WERI-Rb-1 (cell line): Measurements from ENCODE around the gene FANCD2OS.

Experiments used
- DNase-seq: peaks from one replicate; pipeline ENCODE4 v3.0.0-alpha.2; 2020
- H3K27ac ChIP-seq: fragments of 250-450 bp; sonication (Bioruptor Pico); 2 replicates; pipeline ENCODE4 v1.5.1; 2020; ENCODE audit warnings: mild to moderate bottlenecking, moderate library complexity
- H3K27me3 ChIP-seq: fragments of 250-450 bp; sonication (Bioruptor Pico); 2 replicates; pipeline ENCODE4 v1.5.1; 2021; ENCODE audit warnings: mild to moderate bottlenecking, low read depth, moderate library complexity; ENCODE audit not compliant: insufficient read depth, severe bottlenecking
- H3K36me3 ChIP-seq: fragments of 250-450 bp; sonication (Bioruptor Pico); 2 replicates; pipeline ENCODE4 v1.5.1; 2020; ENCODE audit warnings: mild to moderate bottlenecking, moderate library complexity
- H3K4me3 ChIP-seq: 2 replicates; pipeline ENCODE4 v1.5.1; 2011; ENCODE audit warnings: low read depth, mild to moderate bottlenecking, control low read depth, low read length
- H3K9me3 ChIP-seq: fragments of 250-450 bp; sonication (Bioruptor Pico); 2 replicates; pipeline ENCODE4 v1.5.1; 2021; ENCODE audit warnings: mild to moderate bottlenecking, moderate library complexity; ENCODE audit not compliant: severe bottlenecking
- CTCF ChIP-seq: IDR thresholded peaks from 2 replicates; pipeline ENCODE4 v1.5.1; 2011; ENCODE audit warnings: low read depth, mild to moderate bottlenecking, control low read depth, inconsistent platforms, low read length

Gene FANCD2OS

DNA sequence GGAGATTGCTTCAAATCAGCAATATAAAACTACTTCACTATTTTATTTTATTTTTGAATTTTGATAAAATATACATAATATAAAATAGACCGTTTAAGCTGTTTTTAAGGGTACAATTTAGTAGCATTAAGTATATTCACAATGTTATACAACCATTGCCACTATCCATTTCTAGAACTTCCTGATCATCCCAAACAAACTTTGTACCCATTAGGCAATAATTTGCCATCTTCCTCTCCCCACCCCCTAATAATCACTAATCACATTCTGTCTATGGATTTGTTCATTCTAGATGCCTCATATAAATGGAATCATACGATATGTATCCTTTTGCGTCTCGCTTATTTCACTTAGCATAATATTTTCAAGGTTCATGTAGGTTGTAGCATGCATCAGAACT is 53.0 kb downstream of the FANCD2OS start:
- H3K36me3 ChIP-seq, result peaks cover 4% of the 10 kb centered on the region
- no peaks in the 10 kb centered on the region for H3K9me3 ChIP-seq
- DNase-seq, result no peak
- H3K4me3 ChIP-seq, result no peak overlapping the region
- H3K27me3 ChIP-seq, result no peaks in the 10 kb centered on the region
- no peak for TF ChIP-seq CTCF
- H3K27ac ChIP-seq, result no peak overlapping the region
